Activated T-helper 1 cell treated with anti-CD3 and anti-CD28 coated beads, Interleukin-12 subunit alpha, Interleukin-12 subunit beta, Interleukin-2, Interleukin-4 antibody, amounts not matched to agents 30 ng/mL and 10 ng/mL and 1 ng/mL, durations not matched to agents 14 hours and 24 hours and 36 hours (primary cell): ENCODE results near the gene RAPGEF4. TPM values are rescaled to one million over a fixed set of nuclear protein-coding genes. Genes with fewer than 3 reads are reported as not detected.

Experiments
- DNase-seq: peaks from one replicate; pipeline ENCODE4 v3.0.0; 2021; ENCODE audit warnings: low spot score
- H3K27ac Mint-ChIP-seq: one replicate; pipeline ENCODE4 v1.8.0; 2021; ENCODE audit warnings: mild to moderate bottlenecking, mixed read lengths
- H3K27me3 Mint-ChIP-seq: one replicate; pipeline ENCODE4 v1.8.0; 2022; ENCODE audit warnings: mild to moderate bottlenecking, moderate library complexity, mixed read lengths; ENCODE audit not compliant: insufficient read depth
- H3K36me3 Mint-ChIP-seq: one replicate; pipeline ENCODE4 v1.8.0; 2021; ENCODE audit warnings: low read depth, mixed read lengths
- H3K4me1 Mint-ChIP-seq: one replicate; pipeline ENCODE4 v1.8.0; 2021; ENCODE audit warnings: low read depth, mixed read lengths
- H3K4me3 Mint-ChIP-seq: one replicate; pipeline ENCODE4 v1.8.0; 2021; ENCODE audit warnings: mild to moderate bottlenecking, moderate library complexity, mixed read lengths
- H3K9me3 Mint-ChIP-seq: one replicate; pipeline ENCODE4 v1.8.0; 2021; ENCODE audit warnings: mixed read lengths
- intact Hi-C: fragments of 100-400 bp; cut with micrococcal nuclease; formaldehyde crosslinking; loops from one replicate; pipeline ENCODE4 v1.15.1; 2024
- total RNA-seq: library from RNA; stranded (reverse); gene quantifications from 2 replicates; pipeline ENCODE4 v1.2.3, GENCODE V29; 2022

The RAPGEF4 gene
- total RNA-seq, 1 donor from 2014 or later, result 0.31 TPM

- Mint-ChIP-seq H3K27ac (no peak overlapping the region), H3K9me3 (no peaks in the 10 kb centered on the region), H3K4me1 (no peaks in the 10 kb centered on the region), H3K4me3 (no peak overlapping the region), H3K36me3 (no peaks in the 10 kb centered on the region), H3K27me3 (peaks cover 19% of the 10 kb centered on the region)
- intact Hi-C loops, result no loop called here
- DNase-seq, result no peak
Measured at GRCh38 chr2:172893671-172894070, 158.0 kb downstream of the RAPGEF4 start.

- H3K27me3 Mint-ChIP-seq, result peaks cover 22% of the 10 kb centered on the region
- no peaks in the 10 kb centered on the region for H3K36me3 Mint-ChIP-seq
- intact Hi-C loops, result no loop called here
- H3K4me3 Mint-ChIP-seq, result no peak overlapping the region
- no peak for DNase-seq
- no peaks in the 10 kb centered on the region for H3K4me1 Mint-ChIP-seq
- no peaks in the 10 kb centered on the region for H3K9me3 Mint-ChIP-seq
- no peak overlapping the region for H3K27ac Mint-ChIP-seq
Measured at GRCh38 chr2:172894689-172895387, 159.2 kb downstream of the RAPGEF4 start.

- intact Hi-C loops, result no loop called here
- Mint-ChIP-seq H3K4me3 (no peak overlapping the region), H3K36me3 (no peaks in the 10 kb centered on the region), H3K27me3 (peaks cover 20% of the 10 kb centered on the region), H3K9me3 (no peaks in the 10 kb centered on the region), H3K27ac (no peak overlapping the region), H3K4me1 (no peaks in the 10 kb centered on the region)
- no peak for DNase-seq
Measured at GRCh38 chr2:172896661-172897081, 161.0 kb downstream of the RAPGEF4 start.

DNA sequence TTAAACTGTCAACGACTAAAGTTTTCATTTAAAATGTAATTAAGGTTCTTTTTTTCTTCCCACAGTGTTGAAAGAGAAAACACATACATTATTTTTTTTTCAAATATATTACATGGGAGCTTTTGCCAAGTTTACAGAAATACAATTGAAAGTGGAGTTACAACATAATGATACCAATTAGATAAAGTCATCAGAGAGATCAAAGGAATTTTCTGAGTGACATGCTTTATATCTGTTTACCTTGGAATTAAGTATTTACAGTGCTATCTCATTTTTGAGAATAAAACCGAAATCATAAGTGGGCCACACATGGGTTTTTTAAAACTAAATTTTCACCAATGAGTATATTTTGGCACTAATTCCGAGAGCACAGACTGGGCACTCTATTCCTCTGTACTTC lies 165.2 kb downstream of the RAPGEF4 start:
- no peak for DNase-seq
- Mint-ChIP-seq H3K27ac (no peak overlapping the region), H3K27me3 (peaks cover 10% of the 10 kb centered on the region), H3K9me3 (no peaks in the 10 kb centered on the region), H3K4me3 (no peak overlapping the region), H3K36me3 (no peaks in the 10 kb centered on the region), H3K4me1 (no peaks in the 10 kb centered on the region)
- intact Hi-C loops, result no loop called here

- peaks cover 10% of the 10 kb centered on the region for H3K27me3 Mint-ChIP-seq
- H3K4me1 Mint-ChIP-seq, result no peaks in the 10 kb centered on the region
- intact Hi-C loops, result no loop called here
- H3K27ac Mint-ChIP-seq, result no peak overlapping the region
- H3K9me3 Mint-ChIP-seq, result no peaks in the 10 kb centered on the region
- H3K36me3 Mint-ChIP-seq, result no peaks in the 10 kb centered on the region
- DNase-seq, result no peak
- H3K4me3 Mint-ChIP-seq, result no peak overlapping the region
Measured at GRCh38 chr2:172901913-172902312, 166.3 kb downstream of the RAPGEF4 start.

DNA sequence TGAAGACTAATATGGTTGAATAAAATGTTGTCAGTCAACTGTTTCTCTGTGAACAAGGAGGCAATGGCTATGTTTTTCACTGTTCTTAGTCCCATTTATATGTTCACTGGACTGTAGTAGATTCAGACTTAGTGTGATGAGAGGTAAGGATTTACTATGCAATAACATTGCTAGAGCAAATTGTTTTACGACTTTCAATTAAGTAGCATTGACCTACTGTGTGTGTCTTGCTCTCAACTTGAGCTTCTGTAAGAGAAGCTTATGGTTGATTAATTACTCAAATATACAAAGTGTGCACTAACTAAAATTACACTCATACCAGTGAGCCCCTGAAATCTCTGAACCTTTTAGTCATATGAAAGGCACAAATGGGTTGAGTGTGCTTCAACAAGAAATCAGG lies 168.6 kb downstream of the RAPGEF4 start:
- Mint-ChIP-seq H3K27ac (no peak overlapping the region), H3K9me3 (no peaks in the 10 kb centered on the region), H3K36me3 (no peaks in the 10 kb centered on the region), H3K27me3 (peaks cover 7% of the 10 kb centered on the region), H3K4me1 (no peaks in the 10 kb centered on the region), H3K4me3 (no peak overlapping the region)
- intact Hi-C loops, result no loop called here
- no peak for DNase-seq

- DNase-seq, result no peak
- H3K27me3 Mint-ChIP-seq, result peaks cover 4% of the 10 kb centered on the region
- no peaks in the 10 kb centered on the region for H3K9me3 Mint-ChIP-seq
- no peaks in the 10 kb centered on the region for H3K4me1 Mint-ChIP-seq
- intact Hi-C loops, result no loop called here
- H3K4me3 Mint-ChIP-seq, result no peak overlapping the region
- no peaks in the 10 kb centered on the region for H3K36me3 Mint-ChIP-seq
- H3K27ac Mint-ChIP-seq, result no peak overlapping the region
Measured at GRCh38 chr2:172905937-172906811, 170.5 kb downstream of the RAPGEF4 start.

- intact Hi-C loops, result no loop called here
- no peaks in the 10 kb centered on the region for H3K9me3 Mint-ChIP-seq
- peaks cover 4% of the 10 kb centered on the region for H3K27me3 Mint-ChIP-seq
- DNase-seq, result no peak
- no peaks in the 10 kb centered on the region for H3K4me1 Mint-ChIP-seq
- no peak overlapping the region for H3K4me3 Mint-ChIP-seq
- no peaks in the 10 kb centered on the region for H3K36me3 Mint-ChIP-seq
- no peak overlapping the region for H3K27ac Mint-ChIP-seq
Measured at GRCh38 chr2:172908275-172908674, 172.6 kb downstream of the RAPGEF4 start.

- Mint-ChIP-seq H3K9me3 (no peaks in the 10 kb centered on the region), H3K27me3 (peaks cover 4% of the 10 kb centered on the region), H3K27ac (no peak overlapping the region), H3K36me3 (no peaks in the 10 kb centered on the region), H3K4me3 (no peak overlapping the region), H3K4me1 (no peaks in the 10 kb centered on the region)
- intact Hi-C loops, result no loop called here
- no peak for DNase-seq
Measured at GRCh38 chr2:172909454-172909853, 173.8 kb downstream of the RAPGEF4 start.

DNA sequence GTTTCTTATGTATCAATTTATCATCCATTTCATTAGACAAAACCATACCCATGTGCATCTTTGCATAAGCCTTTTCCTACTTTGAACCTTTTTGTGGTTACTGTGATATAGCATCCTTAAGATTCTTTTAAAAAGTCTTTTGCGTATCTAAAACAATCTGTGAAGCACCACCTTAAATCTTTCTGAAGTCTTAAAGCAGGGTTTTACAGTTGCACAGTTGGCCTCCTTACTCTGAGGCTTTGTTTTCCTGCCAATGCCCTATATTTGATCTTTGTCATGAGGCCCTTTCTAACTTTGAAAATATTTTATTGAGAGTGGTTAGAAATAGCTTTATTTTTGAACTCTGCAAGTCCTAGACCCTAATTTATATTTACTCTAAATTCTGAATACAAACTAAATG lies 176.6 kb downstream of the RAPGEF4 start:
- intact Hi-C loops, result no loop called here
- no peak overlapping the region for H3K27ac Mint-ChIP-seq
- H3K9me3 Mint-ChIP-seq, result no peaks in the 10 kb centered on the region
- no peak overlapping the region for H3K4me3 Mint-ChIP-seq
- peaks cover 3% of the 10 kb centered on the region for H3K27me3 Mint-ChIP-seq
- no peak for DNase-seq
- H3K36me3 Mint-ChIP-seq, result no peaks in the 10 kb centered on the region
- H3K4me1 Mint-ChIP-seq, result no peaks in the 10 kb centered on the region

DNA sequence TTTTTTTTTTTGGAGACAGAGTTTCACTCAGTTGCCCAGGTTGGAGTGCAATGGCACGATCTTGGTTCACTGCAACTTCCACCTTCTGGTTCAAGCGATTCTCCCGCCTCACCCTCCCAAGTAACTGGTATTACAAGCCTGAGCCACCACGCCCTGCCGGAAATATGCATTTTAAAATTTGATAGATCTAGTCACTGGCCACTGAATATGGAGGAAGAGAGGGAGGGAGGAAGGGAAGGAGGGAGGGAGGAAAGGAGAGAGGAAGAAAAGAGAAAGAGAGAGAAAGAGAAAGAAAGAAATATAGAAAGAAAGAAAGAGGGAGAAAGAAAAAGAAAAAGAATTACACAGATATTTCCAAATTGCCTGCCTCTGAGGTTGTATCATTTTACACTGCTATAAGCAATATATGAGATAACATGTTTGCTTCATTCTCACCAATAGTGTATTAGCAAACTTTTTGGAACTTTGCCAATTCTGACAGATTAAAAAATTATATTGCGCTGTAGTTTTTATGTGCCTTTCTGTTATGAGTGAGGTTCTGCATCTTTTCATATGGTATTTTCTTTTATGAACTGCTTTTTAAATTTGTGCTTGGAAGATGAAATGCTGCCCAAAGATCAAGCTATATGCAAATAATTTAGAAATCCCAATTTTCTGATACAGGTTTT lies 178.8 kb downstream of the RAPGEF4 start:
- Mint-ChIP-seq H3K9me3 (no peaks in the 10 kb centered on the region), H3K36me3 (no peaks in the 10 kb centered on the region), H3K4me1 (no peaks in the 10 kb centered on the region), H3K4me3 (no peak overlapping the region), H3K27me3 (peaks cover 3% of the 10 kb centered on the region), H3K27ac (no peak overlapping the region)
- no peak for DNase-seq
- intact Hi-C loops, result no loop called here

DNA sequence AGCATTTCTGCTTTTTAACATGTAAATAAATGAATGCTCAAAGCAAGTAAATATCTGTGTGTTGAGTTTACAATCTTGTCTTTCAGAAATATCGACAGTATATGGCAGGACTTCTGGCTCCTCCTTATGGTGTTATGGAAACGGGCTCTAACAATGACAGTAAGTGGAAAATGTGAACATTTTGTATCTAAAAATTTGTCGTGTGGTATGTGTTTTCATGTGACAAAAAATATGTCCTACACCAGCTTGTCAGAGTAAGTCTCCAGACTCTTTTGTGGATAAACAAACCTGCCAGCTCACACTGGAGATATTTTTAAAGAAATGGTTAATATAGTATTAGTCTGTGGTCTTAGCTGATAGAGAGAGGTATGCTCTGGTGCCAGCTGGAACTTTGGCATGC lies 182.1 kb downstream of the RAPGEF4 start:
- Mint-ChIP-seq H3K4me1 (no peaks in the 10 kb centered on the region), H3K27me3 (peaks cover 3% of the 10 kb centered on the region), H3K4me3 (no peak overlapping the region), H3K9me3 (no peaks in the 10 kb centered on the region), H3K27ac (no peak overlapping the region), H3K36me3 (no peaks in the 10 kb centered on the region)
- intact Hi-C loops, result no loop called here
- DNase-seq, result no peak

DNA sequence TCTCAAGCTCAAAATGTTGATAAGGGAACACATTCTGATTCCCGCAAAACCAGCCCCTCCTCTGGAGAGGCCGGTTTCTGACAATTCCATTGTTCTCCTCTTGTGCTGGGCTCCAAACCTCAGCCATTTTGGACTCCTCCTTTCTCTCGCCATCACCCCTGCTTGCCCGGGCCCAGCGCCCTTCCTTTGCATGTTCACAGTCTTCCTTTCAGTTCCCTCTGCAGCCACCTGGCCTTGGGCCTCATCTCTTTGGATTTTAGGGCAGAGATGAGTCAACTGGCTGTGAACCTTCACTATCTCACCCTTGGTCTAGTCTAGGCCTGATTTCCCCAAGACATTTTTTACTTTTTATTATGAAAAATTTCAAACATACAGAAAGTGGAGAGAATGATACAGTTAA lies 184.1 kb downstream of the RAPGEF4 start:
- no peak for DNase-seq
- no peaks in the 10 kb centered on the region for H3K4me1 Mint-ChIP-seq
- H3K9me3 Mint-ChIP-seq, result no peaks in the 10 kb centered on the region
- H3K27me3 Mint-ChIP-seq, result no peaks in the 10 kb centered on the region
- H3K4me3 Mint-ChIP-seq, result no peak overlapping the region
- no peaks in the 10 kb centered on the region for H3K36me3 Mint-ChIP-seq
- intact Hi-C loops, result no loop called here
- H3K27ac Mint-ChIP-seq, result no peak overlapping the region
